K562 (cell line): ENCODE data around the gene RSRP1. TPM values are rescaled to one million over a fixed set of nuclear protein-coding genes. Genes with fewer than 3 reads are reported as not detected.

Experiments
- E2F8 ChIP-seq: fragments of 450-650 bp; IDR thresholded peaks from 2 replicates; pipeline ENCODE4 v1.7.1; 2018; ENCODE audit warnings: mild to moderate bottlenecking, low read depth; ENCODE audit not compliant: partially characterized antibody
- ETV1 ChIP-seq: fragments of 450-650 bp; conservative IDR thresholded peaks from 2 replicates; pipeline ENCODE4 v1.6.1; 2016; ENCODE audit warnings: missing genetic modification characterization, control low read depth, low read depth, missing compliant biosample characterization
- GATAD2A ChIP-seq: fragments of 450-650 bp; IDR thresholded peaks from 2 replicates; pipeline ENCODE4 v1.6.1; 2017
- KHSRP ChIP-seq: fragments of 450-650 bp; IDR thresholded peaks from 2 replicates; pipeline ENCODE4 v1.6.1; 2017
- PHF20 ChIP-seq: fragments of 450-650 bp; IDR thresholded peaks from 2 replicates; pipeline ENCODE4 v1.6.1; 2018; ENCODE audit not compliant: partially characterized antibody
- PHTF2 ChIP-seq: fragments of 250-450 bp; sonication (Bioruptor Pico); IDR thresholded peaks from 2 replicates; pipeline ENCODE4 v1.5.0; 2021; ENCODE audit warnings: mild to moderate bottlenecking
- SP2 ChIP-seq: IDR thresholded peaks from 2 replicates; pipeline ENCODE4 v1.6.1; 2011; ENCODE audit warnings: mild to moderate bottlenecking, low read depth, low read length, moderate library complexity; ENCODE audit not compliant: poor library complexity, severe bottlenecking; ENCODE audit errors: extremely low read depth
- TARDBP ChIP-seq: fragments of 450-650 bp; IDR thresholded peaks from 2 replicates; pipeline ENCODE4 v1.6.1; 2016
- ZBTB2 ChIP-seq: fragments of 450-650 bp; IDR thresholded peaks from 2 replicates; pipeline ENCODE4 v1.6.1; 2016; ENCODE audit warnings: antibody characterized with exemption
- ZEB2 ChIP-seq: fragments of 450-650 bp; IDR thresholded peaks from 2 replicates; pipeline ENCODE4 v1.6.1; 2016
- ZNF146 ChIP-seq: IDR thresholded peaks from one replicate; pipeline ENCODE4 v1.6.1; 2018; ENCODE audit warnings: missing compliant biosample characterization; ENCODE audit not compliant: unreplicated experiment
- ZNF184 ChIP-seq: sonication (generic); formaldehyde crosslinking; IDR thresholded peaks from 2 replicates; pipeline ENCODE4 v1.5.0; 2020; ENCODE audit warnings: missing genetic modification reagents
- ZNF398 ChIP-seq: fragments of 250-450 bp; sonication (Bioruptor Pico); IDR thresholded peaks from 2 replicates; pipeline ENCODE4 v1.8.0; 2021; ENCODE audit warnings: moderate library complexity, mild to moderate bottlenecking, inconsistent platforms
- ZNF586 ChIP-seq: fragments of 450-650 bp; formaldehyde crosslinking; conservative IDR thresholded peaks from 2 replicates; pipeline ENCODE4 v1.4.0; 2020; ENCODE audit warnings: mild to moderate bottlenecking, moderate library complexity
- ZNF609 ChIP-seq: sonication (generic); formaldehyde crosslinking; IDR thresholded peaks from 2 replicates; pipeline ENCODE4 v1.8.1; 2023; ENCODE audit warnings: missing genetic modification reagents, mild to moderate bottlenecking, borderline replicate concordance
- polyA plus RNA-seq, 8 experiments: library from polyadenylated mRNA; depleted of rRNA in 4 of 8; stranded (reverse) in 5 of 8; unstranded in 3 of 8; fragments of >200 nt; fragmentation: Nextera tagmentation in 2 of 8; fragmentation: Illumina TruSeq in 1 of 8; extraction: Ambion mirVana in 2 of 8; extraction: Trizol in 1 of 8; gene quantifications; 2 replicates each; pipeline versions ENCODE4 v1.2.1 to v1.2.3, GENCODE V29; 2011 to 2014; ENCODE audit warnings: inconsistent platforms in 1 of 8, missing spikeins in 1 of 8
- total RNA-seq, 7 experiments: library from RNA; depleted of rRNA in 6 of 7; stranded (reverse); fragments of >200 nt in 6 of 7; fragmentation: Illumina TruSeq in 2 of 7; extraction: Trizol in 2 of 7; gene quantifications; 2 replicates each; pipeline versions ENCODE4 v1.2.1 to v1.2.3, GENCODE V29; 2011 to 2021; ENCODE audit warnings: low replicate concordance in 1 of 7

The RSRP1 gene
- total and polyA plus RNA-seq, 9 of the 15 experiments (the other 6 are each of a cell fraction or from before 2014, with no cell fraction given) = 27.2 to 283 (median 146) TPM

GRCh38 chr1:25239681-25240541 is 7.3 kb downstream of the RSRP1 start (continued):
- TF ChIP-seq ZNF609 (CRISPR knock-in tag) = 0 out of 2 replicates have a peak, but pooled peaks have one; percentile 70
- TF ChIP-seq ZNF586 = no peak; the same call in 1 of the 2 replicates
- TF ChIP-seq ETV1 (tag) = peak; percentile 79
- no peak for TF ChIP-seq ZNF184 (CRISPR knock-in tag)
- TF ChIP-seq GATAD2A = peak; percentile 87
- TF ChIP-seq E2F8 = peak; percentile 81
- 0 out of 2 replicates have a peak, but pooled peaks have one; percentile 72 for TF ChIP-seq PHTF2 (CRISPR knock-in tag)
- no peak for TF ChIP-seq SP2
- TF ChIP-seq ZBTB2 = peak; percentile 95
- peak; percentile 75 for TF ChIP-seq PHF20
- TF ChIP-seq TARDBP = no peak
- TF ChIP-seq KHSRP = peak; percentile 50; the same call in 1 of the 2 replicates
- peak; percentile 69; the same call in 1 of the 2 replicates for TF ChIP-seq ZEB2
- no peak for TF ChIP-seq ZNF146 (CRISPR knock-in tag)
- no peak for TF ChIP-seq ZNF398 (CRISPR knock-in tag)
